A549 (cell line): Measurements from ENCODE around the gene CD300A.

Experiments used
- CHD2 ChIP-seq: fragments of 150-350 bp; IDR thresholded peaks from 2 replicates; pipeline ENCODE4 v1.6.1; 2014; ENCODE audit warnings: low read length; ENCODE audit not compliant: partially characterized antibody
- JUNB ChIP-seq: fragments of >200 bp; sonication (Bioruptor Twin); formaldehyde crosslinking; IDR thresholded peaks from 2 replicates; pipeline ENCODE4 v1.6.1; 2016
- KDM1A ChIP-seq: fragments of 200-600 bp; sonication (generic); IDR thresholded peaks from 2 replicates; pipeline ENCODE4 v1.6.1; 2016; ENCODE audit warnings: low read depth, mild to moderate bottlenecking
- KDM5A ChIP-seq: fragments of 200-600 bp; sonication (generic); IDR thresholded peaks from 2 replicates; pipeline ENCODE4 v1.6.1; 2016; ENCODE audit warnings: antibody characterized with exemption, mild to moderate bottlenecking
- MAFK ChIP-seq: fragments of 450-650 bp; IDR thresholded peaks from 2 replicates; pipeline ENCODE4 v1.6.1; 2014; ENCODE audit not compliant: partially characterized antibody
- NR3C1 ChIP-seq: fragments of >200 bp; sonication (Bioruptor Twin); formaldehyde crosslinking; IDR thresholded peaks from 3 replicates; pipeline ENCODE4 v1.6.1; 2017
- SREBF2 ChIP-seq: fragments of 450-650 bp; IDR thresholded peaks from 2 replicates; pipeline ENCODE4 v1.6.1; 2014; ENCODE audit warnings: mild to moderate bottlenecking, moderate library complexity
- ZNF302 ChIP-seq: fragments of 250-450 bp; sonication (Bioruptor Pico); IDR thresholded peaks from 2 replicates; pipeline ENCODE4 v1.9.0; 2021; ENCODE audit warnings: inconsistent platforms, mild to moderate bottlenecking, moderate library complexity
- TF ChIP-seq, protein P1 (sequence below): fragments of 450-650 bp; IDR thresholded peaks from 2 replicates; pipeline ENCODE4 v1.6.1; 2014; ENCODE audit warnings: antibody characterized with exemption
- TF ChIP-seq, protein P2 (sequence below): fragments of >200 bp; sonication (Bioruptor Twin); formaldehyde crosslinking; IDR thresholded peaks from 3 replicates; pipeline ENCODE4 v1.5.1; 2016
- TF ChIP-seq, protein P3 (sequence below): IDR thresholded peaks from 2 replicates; pipeline ENCODE4 v1.6.1; 2012

- TF ChIP-seq MAFK, result no peak
- TF ChIP-seq, protein P1, sequence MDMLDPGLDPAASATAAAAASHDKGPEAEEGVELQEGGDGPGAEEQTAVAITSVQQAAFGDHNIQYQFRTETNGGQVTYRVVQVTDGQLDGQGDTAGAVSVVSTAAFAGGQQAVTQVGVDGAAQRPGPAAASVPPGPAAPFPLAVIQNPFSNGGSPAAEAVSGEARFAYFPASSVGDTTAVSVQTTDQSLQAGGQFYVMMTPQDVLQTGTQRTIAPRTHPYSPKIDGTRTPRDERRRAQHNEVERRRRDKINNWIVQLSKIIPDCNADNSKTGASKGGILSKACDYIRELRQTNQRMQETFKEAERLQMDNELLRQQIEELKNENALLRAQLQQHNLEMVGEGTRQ, result no peak
- no peak for TF ChIP-seq KDM5A
- no peak for TF ChIP-seq SREBF2
- no peak for TF ChIP-seq JUNB
- TF ChIP-seq ZNF302 (CRISPR knock-in tag), result no peak
- TF ChIP-seq, protein P2, sequence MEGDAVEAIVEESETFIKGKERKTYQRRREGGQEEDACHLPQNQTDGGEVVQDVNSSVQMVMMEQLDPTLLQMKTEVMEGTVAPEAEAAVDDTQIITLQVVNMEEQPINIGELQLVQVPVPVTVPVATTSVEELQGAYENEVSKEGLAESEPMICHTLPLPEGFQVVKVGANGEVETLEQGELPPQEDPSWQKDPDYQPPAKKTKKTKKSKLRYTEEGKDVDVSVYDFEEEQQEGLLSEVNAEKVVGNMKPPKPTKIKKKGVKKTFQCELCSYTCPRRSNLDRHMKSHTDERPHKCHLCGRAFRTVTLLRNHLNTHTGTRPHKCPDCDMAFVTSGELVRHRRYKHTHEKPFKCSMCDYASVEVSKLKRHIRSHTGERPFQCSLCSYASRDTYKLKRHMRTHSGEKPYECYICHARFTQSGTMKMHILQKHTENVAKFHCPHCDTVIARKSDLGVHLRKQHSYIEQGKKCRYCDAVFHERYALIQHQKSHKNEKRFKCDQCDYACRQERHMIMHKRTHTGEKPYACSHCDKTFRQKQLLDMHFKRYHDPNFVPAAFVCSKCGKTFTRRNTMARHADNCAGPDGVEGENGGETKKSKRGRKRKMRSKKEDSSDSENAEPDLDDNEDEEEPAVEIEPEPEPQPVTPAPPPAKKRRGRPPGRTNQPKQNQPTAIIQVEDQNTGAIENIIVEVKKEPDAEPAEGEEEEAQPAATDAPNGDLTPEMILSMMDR, result no peak
- TF ChIP-seq NR3C1, result no peak
- TF ChIP-seq, protein P3, sequence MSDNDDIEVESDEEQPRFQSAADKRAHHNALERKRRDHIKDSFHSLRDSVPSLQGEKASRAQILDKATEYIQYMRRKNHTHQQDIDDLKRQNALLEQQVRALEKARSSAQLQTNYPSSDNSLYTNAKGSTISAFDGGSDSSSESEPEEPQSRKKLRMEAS, result no peak
- no peak for TF ChIP-seq KDM1A
- no peak for TF ChIP-seq CHD2
Observed at GRCh38 chr17:74502861-74503260, 36.4 kb downstream of the CD300A start.
